ENCODE data around the gene MAN2B2.
"Not testable (repeated sequence)": the region's sequence is repeated elsewhere in the genome, so short reads cannot be mapped to it uniquely, and the experiment has no call there.

Gene MAN2B2

GRCh38 chr4:6647169-6647568, 72.2 kb downstream of the MAN2B2 start:
- no peak for DNase-seq

- no peak for DNase-seq
These were observed 72.7 kb downstream of the MAN2B2 start for GRCh38 chr4:6647582-6648230.

GRCh38 chr4:6649216-6649615, 74.2 kb downstream of the MAN2B2 start:
- DNase-seq, result no peak

DNA sequence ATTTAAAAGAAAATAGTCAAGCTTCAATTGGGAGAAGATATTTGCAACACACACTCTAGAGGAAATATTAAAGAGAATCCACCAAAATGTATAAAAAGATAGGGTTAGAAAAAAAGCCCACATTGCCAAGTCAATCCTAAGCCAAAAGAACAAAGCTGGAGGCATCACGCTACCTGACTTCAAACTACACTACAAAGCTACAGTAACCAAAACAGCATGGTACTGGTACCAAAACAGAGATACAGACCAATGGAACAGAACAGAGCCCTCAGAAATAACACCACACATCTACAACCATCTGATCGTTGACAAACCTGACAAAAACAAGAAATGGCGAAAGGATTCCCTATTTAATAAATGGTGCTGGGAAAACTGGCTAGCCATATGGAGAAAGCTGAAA, 79.2 kb downstream of the MAN2B2 start:
- not testable (repeated sequence) for DNase-seq

GRCh38 chr4:6655291-6655690, 80.3 kb downstream of the MAN2B2 start:
- not testable (repeated sequence) for DNase-seq

- DNase-seq, result no peak
These were observed 80.9 kb downstream of the MAN2B2 start for GRCh38 chr4:6655924-6656323.

- no peak for DNase-seq
These were observed 82.5 kb downstream of the MAN2B2 start for GRCh38 chr4:6657242-6658208.

DNA sequence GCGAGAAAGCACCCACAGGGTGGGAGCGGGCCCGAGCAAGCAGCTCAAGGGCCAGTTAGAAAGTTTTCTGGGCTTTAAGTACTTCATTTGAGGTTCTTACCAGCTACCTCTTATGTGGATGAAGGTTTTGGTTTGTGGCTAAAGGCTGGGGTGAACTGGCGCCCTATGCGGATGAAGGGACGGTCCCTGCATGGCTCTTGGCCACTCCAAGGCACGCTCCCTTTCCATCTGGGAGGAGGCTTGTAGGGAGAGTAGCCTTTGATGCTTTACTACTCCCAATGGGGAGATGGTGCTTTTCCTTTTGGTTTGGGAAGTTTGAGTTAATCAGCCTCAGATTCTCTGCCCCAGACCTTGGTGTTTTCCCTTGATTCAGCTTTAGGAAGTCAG, 83.2 kb downstream of the MAN2B2 start:
- DNase-seq, result no peak

DNA sequence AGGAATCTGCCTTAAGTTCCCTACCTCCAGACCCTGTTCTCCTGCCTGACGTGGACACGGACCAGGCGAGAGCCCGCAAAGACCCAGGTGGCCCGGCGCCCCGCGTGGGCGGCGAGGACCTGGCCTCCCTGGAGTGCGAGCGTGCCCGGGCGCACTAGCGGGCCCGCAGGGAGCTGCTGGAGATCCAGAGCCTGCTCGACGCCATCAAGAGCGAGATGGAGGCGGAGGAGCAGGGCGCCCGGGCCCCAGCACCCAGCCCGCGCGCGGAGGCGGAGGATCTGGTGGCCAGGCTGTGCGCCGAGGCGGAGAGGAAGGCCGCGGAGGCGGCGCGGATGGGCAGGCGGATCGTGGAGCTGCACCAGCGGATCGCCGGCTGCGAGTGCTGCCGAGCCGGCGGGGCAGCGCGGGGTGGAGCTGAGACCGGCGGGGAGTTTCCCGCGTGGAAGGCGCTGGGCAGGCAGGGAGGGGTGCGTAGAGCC, 83.6 kb downstream of the MAN2B2 start:
- DNase-seq, result no peak

GRCh38 chr4:6659897-6660296, 84.9 kb downstream of the MAN2B2 start:
- DNase-seq, result no peak

- DNase-seq, result no peak
These were observed 85.4 kb downstream of the MAN2B2 start for GRCh38 chr4:6660430-6660829.

DNA sequence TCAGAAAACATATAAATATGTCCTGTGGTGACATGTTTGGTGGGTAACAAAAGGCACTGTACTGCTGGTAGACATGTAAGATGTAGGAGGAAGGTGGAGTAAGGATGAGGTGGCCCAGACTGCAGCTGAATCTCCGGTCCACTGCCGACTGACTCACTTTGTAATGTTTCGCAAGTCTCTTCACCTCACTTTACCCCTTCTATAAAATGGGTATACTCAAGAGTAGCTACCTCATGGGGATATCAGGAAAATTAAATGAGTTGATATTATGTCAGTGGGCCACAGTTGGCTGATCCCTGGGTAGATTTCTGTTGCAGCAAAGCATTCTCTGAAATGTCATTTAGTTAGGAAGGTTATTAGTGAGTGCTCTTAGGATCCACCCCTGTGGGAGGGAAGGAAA, 87.6 kb downstream of the MAN2B2 start:
- no peak for DNase-seq

DNA sequence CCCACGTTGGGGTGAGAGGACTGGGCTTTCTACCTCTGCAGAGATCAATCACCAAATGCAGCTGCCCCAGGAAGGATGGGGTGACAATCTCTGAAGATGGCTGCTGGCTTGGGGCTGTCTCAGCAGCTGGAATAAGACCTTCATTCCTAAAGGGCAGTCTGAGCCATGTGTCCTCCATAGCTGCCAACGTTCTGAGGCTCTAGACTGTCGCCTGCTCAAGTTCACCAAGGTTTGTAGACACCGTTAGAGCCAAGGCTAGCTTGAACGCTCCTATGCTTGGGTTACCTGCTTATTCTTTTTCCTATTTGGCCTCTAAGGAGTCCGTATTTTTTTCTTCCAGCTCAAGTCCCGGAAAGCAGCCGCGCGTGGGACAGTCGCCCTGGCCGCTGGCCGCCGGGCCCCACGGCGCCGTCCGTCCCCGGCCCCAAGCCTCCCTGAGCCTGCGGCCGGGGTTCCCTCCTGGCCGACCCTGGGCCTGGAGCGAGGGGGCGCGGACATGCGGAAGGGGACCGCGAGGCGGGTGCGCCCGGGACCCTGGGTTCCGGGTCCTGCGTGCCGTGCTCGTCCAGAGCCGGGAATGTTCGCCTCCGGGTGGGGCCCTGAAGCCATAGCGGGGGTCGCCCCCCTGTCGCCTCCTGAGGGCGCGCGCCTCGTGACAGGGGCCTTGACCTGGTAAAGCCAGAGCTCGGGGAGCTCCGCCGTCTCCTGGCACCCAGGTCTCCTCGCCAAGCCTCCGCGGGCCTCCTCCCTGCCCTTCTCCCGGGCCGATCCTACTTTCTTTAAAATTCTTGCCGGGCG, 88.8 kb downstream of the MAN2B2 start:
- DNase-seq, result no peak

- DNase-seq, result no peak
These were observed 90.3 kb downstream of the MAN2B2 start for GRCh38 chr4:6665320-6665654.

GRCh38 chr4:6668391-6668790, 93.4 kb downstream of the MAN2B2 start:
- no peak for DNase-seq

DNA sequence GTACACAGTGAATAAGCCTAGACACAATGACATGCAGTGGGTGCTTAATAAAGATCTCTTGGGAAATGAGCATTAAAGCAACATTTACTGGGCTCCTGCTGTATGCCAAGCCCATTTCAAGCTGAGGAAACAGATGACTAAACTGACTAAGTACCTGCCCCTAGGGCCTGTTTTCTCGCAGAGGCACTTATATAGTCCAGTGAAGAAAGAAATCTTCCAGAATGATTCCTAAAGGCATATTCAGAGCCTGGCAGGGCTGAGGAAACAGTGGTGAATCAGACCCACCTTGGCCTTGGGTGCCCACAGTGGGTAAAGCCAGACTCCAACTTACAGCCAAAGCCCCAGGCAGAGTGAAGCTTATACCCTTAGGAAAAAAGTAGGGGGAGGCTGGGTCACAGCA, 96.7 kb downstream of the MAN2B2 start:
- DNase-seq, result no peak

GRCh38 chr4:6672131-6672530, 97.1 kb downstream of the MAN2B2 start:
- DNase-seq, result no peak

GRCh38 chr4:6672541-6673190, 97.7 kb downstream of the MAN2B2 start:
- DNase-seq, result not testable (repeated sequence)
